ENCODE results near the gene PLA2G5.

- TF ChIP-seq NFRKB (IDR thresholded peaks at IDR 0.05) (no peak), BHLHE40 (IDR thresholded peaks at IDR 0.05; ENCODE audit: borderline replicate concordance) (no peak), LEF1 (IDR thresholded peaks at IDR 0.05; ENCODE audit: borderline replicate concordance) (no peak), FOXM1 (IDR thresholded peaks at IDR 0.05; ENCODE audit: borderline replicate concordance) (no peak), SP1 (IDR thresholded peaks at IDR 0.05) (no peak), CTBP1 (IDR thresholded peaks at IDR 0.05; ENCODE audit: borderline replicate concordance) (no peak), L3MBTL2 (conservative IDR thresholded peaks at IDR 0.05) (no peak), ELF4 (IDR thresholded peaks at IDR 0.05) (no peak), TARDBP (IDR thresholded peaks at IDR 0.05) (no peak), ZNF384 (IDR thresholded peaks at IDR 0.05) (no peak), SUZ12 (IDR thresholded peaks at IDR 0.05) (no peak), FOXK2 (IDR thresholded peaks at IDR 0.05) (no peak)
- TF ChIP-seq, protein P1, sequence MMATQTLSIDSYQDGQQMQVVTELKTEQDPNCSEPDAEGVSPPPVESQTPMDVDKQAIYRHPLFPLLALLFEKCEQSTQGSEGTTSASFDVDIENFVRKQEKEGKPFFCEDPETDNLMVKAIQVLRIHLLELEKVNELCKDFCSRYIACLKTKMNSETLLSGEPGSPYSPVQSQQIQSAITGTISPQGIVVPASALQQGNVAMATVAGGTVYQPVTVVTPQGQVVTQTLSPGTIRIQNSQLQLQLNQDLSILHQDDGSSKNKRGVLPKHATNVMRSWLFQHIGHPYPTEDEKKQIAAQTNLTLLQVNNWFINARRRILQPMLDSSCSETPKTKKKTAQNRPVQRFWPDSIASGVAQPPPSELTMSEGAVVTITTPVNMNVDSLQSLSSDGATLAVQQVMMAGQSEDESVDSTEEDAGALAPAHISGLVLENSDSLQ (IDR thresholded peaks at IDR 0.05), result no peak
Observed at GRCh38 chr1:20134995-20135394, 65.0 kb downstream of the PLA2G5 start.
